Measurements from ENCODE around the gene ORM1. TPM values are rescaled to one million over a fixed set of nuclear protein-coding genes. Genes with fewer than 3 reads are reported as not detected.
A peak's percentile ranks its signal among the peaks of the same experiment; 100 is the strongest.

The ORM1 gene
- total RNA-seq, 1 experiment from 2014 or later, result 27.5 TPM

DNA sequence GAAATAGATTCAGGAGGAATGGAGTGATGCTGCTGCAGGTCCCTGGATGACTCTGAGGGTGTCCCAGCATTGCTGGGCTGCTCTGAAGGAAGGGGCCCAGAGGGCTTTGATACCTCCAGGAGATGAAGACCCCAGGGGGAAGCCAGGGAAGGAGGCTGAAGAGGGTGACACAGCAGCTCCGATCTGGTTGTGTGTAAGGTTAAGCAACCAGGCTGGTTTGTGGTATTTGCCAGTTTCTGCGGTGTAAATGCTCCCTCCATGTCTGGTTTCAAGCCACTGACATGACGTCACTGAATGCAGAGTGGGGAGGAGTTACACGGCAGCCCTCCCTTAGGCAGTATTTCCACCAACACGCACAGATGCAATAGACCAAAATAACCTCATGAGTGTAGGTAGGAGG lies 40.0 kb upstream of the ORM1 start:
- H3K9me3 ChIP-seq, result no peaks in the 10 kb centered on the region
- TF ChIP-seq, protein P1, sequence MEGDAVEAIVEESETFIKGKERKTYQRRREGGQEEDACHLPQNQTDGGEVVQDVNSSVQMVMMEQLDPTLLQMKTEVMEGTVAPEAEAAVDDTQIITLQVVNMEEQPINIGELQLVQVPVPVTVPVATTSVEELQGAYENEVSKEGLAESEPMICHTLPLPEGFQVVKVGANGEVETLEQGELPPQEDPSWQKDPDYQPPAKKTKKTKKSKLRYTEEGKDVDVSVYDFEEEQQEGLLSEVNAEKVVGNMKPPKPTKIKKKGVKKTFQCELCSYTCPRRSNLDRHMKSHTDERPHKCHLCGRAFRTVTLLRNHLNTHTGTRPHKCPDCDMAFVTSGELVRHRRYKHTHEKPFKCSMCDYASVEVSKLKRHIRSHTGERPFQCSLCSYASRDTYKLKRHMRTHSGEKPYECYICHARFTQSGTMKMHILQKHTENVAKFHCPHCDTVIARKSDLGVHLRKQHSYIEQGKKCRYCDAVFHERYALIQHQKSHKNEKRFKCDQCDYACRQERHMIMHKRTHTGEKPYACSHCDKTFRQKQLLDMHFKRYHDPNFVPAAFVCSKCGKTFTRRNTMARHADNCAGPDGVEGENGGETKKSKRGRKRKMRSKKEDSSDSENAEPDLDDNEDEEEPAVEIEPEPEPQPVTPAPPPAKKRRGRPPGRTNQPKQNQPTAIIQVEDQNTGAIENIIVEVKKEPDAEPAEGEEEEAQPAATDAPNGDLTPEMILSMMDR (IDR thresholded peaks at IDR 0.05; ENCODE audit: insufficient read depth in 1 of 2, low read depth in 1 of 2, low read length in 1 of 2, severe bottlenecking in 1 of 2, unreplicated experiment in 1 of 2), result no peak
- H3K4me1 ChIP-seq, result peaks cover 5% of the 10 kb centered on the region
- Mint-ChIP-seq H3K36me3 (ENCODE audit: insufficient read depth, unreplicated experiment) (peaks cover 11% of the 10 kb centered on the region), H3K4me3 (ENCODE audit: unreplicated experiment) (no peak overlapping the region), H3K27ac (ENCODE audit: unreplicated experiment) (no peak overlapping the region), H3K9me3 (ENCODE audit: unreplicated experiment) (peaks cover 6% of the 10 kb centered on the region), H3K27me3 (ENCODE audit: insufficient read depth, unreplicated experiment) (no peaks in the 10 kb centered on the region), H3K4me1 (ENCODE audit: low read depth, unreplicated experiment) (peaks cover 1% of the 10 kb centered on the region)
- H3K4me3 ChIP-seq (ENCODE audit: low read depth, low read length), result no peak overlapping the region
- no peaks in the 10 kb centered on the region for H3K27me3 ChIP-seq (replicated peaks; ENCODE audit: control insufficient read depth, insufficient read depth, low read length)
- BruUV-seq (replicated peaks), result no TSS peak
- ChIA-PET CTCF (no interaction called here), POLR2A (no interaction called here)
- H3K36me3 ChIP-seq (ENCODE audit: control insufficient read depth, insufficient read depth, low read length), result no peaks in the 10 kb centered on the region; the same call in none of the 2 replicates
- intact Hi-C loops (cut with micrococcal nuclease; ENCODE audit: unreplicated experiment), result no loop called here
- DNase-seq, result no peak

DNA sequence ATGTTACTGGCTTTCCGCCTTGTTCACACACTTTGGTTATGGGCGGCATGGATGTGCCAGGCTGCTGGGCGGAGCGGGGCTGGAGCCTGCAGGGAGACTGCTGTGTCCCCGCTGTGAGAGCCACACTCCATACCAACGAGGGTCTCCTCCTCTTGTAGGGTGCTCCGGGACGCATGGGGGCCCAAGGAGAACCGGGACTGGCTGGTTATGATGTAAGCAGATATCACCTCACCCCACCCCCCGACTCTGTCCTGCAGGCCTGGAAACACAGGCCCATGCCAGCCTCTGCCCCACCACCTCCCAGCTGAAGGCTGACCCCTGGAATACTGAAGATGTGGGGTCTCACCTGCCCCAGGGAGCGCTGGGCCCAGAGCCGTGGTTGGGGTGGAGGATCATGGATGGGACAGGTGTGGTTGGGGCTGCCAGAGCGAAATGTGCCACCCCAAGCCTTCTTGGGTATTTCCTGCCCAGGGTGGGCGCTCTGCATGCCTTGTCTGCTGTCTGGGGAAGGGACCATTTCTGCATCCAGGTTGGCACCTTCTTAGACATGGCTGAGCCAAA lies 39.3 kb upstream of the ORM1 start:
- ChIA-PET CTCF (no interaction called here), POLR2A (no interaction called here)
- intact Hi-C loops (cut with micrococcal nuclease; ENCODE audit: unreplicated experiment), result no loop called here
- Mint-ChIP-seq H3K4me1 (ENCODE audit: low read depth, unreplicated experiment) (peaks cover 7% of the 10 kb centered on the region), H3K27ac (ENCODE audit: unreplicated experiment) (no peak overlapping the region), H3K4me3 (ENCODE audit: unreplicated experiment) (no peak overlapping the region), H3K36me3 (ENCODE audit: insufficient read depth, unreplicated experiment) (peaks cover 6% of the 10 kb centered on the region), H3K27me3 (ENCODE audit: insufficient read depth, unreplicated experiment) (no peaks in the 10 kb centered on the region), H3K9me3 (ENCODE audit: unreplicated experiment) (no peaks in the 10 kb centered on the region)
- Histone ChIP-seq H3K4me3 (ENCODE audit: low read depth, low read length) (no peak overlapping the region), H3K9me3 (no peaks in the 10 kb centered on the region), H3K36me3 (ENCODE audit: control insufficient read depth, insufficient read depth, low read length) (no peaks in the 10 kb centered on the region; the same call in none of the 2 replicates), H3K27me3 (replicated peaks; ENCODE audit: control insufficient read depth, insufficient read depth, low read length) (no peaks in the 10 kb centered on the region), H3K4me1 (peaks cover 12% of the 10 kb centered on the region)
- TF ChIP-seq, protein P1 (IDR thresholded peaks at IDR 0.05; ENCODE audit: insufficient read depth in 1 of 2, low read depth in 1 of 2, low read length in 1 of 2, severe bottlenecking in 1 of 2, unreplicated experiment in 1 of 2), result no peak
- DNase-seq, result peak in 1 of 2 experiments; percentile 28
- no TSS peak for BruUV-seq (replicated peaks)

DNA sequence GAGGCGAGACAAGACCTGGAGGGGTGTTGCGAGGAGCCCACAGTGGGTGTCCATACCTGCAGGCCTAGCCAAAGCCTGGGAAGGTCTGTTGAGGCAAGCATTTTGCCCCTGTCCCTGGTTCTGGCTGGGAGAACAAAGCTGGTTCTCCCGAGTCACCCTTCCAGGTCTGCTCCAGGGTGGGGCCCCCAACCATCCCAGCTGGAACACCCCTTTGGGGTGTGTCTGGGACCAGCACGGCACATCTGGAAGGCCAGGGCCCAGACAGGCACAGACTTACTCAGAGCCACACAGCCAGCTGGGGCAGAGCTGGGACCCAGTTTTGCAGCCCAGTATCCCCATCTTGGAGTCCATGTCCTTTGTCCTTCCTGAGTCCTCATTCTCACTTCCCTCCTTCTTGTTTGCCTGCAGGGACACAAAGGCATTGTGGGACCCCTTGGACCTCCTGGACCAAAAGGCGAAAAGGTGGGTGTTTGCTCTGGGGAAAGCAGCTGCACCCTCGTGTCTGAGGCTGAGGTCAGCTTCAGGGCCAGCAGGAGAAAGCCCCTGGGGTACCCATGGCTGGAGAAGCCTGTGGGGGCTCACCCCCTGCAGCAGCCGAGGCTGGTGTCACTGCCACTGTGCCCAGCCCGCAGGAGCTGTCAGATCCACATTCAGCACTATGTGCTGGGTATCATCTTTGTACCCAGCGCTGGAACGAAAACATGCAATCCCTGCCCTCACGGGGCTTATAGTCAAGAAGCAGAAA lies 38.4 kb upstream of the ORM1 start:
- no peaks in the 10 kb centered on the region; the same call in none of the 2 replicates for H3K36me3 ChIP-seq (ENCODE audit: control insufficient read depth, insufficient read depth, low read length)
- no peaks in the 10 kb centered on the region for H3K9me3 ChIP-seq
- ChIA-PET CTCF (no interaction called here), POLR2A (no interaction called here)
- no peaks in the 10 kb centered on the region for H3K36me3 Mint-ChIP-seq (ENCODE audit: insufficient read depth, unreplicated experiment)
- H3K27me3 Mint-ChIP-seq (ENCODE audit: insufficient read depth, unreplicated experiment), result no peaks in the 10 kb centered on the region
- H3K4me1 Mint-ChIP-seq (ENCODE audit: low read depth, unreplicated experiment), result peaks cover 7% of the 10 kb centered on the region
- intact Hi-C loops (cut with micrococcal nuclease; ENCODE audit: unreplicated experiment), result no loop called here
- H3K4me3 Mint-ChIP-seq (ENCODE audit: unreplicated experiment), result no peak overlapping the region
- H3K9me3 Mint-ChIP-seq (ENCODE audit: unreplicated experiment), result no peaks in the 10 kb centered on the region
- H3K27me3 ChIP-seq (replicated peaks; ENCODE audit: control insufficient read depth, insufficient read depth, low read length), result no peaks in the 10 kb centered on the region
- TF ChIP-seq, protein P1 (IDR thresholded peaks at IDR 0.05; ENCODE audit: insufficient read depth in 1 of 2, low read depth in 1 of 2, low read length in 1 of 2, severe bottlenecking in 1 of 2, unreplicated experiment in 1 of 2), result no peak
- H3K4me1 ChIP-seq, result peaks cover 14% of the 10 kb centered on the region
- BruUV-seq (replicated peaks), result no TSS peak
- DNase-seq, result peak in 1 of 2 experiments; percentile 26
- no peak overlapping the region for H3K27ac Mint-ChIP-seq (ENCODE audit: unreplicated experiment)
- no peak overlapping the region for H3K4me3 ChIP-seq (ENCODE audit: low read depth, low read length)

Measured in Caco-2 (cell line).